HepG2 (cell line): ENCODE data around the gene GPR155. TPM values are rescaled to one million over a fixed set of nuclear protein-coding genes. Genes with fewer than 3 reads are reported as not detected.

Experiments
- ATAC-seq: fragments of 200-7000 bp; cut with Tn5 transposase; 3 replicates; pipeline ENCODE4 v1.9.1; 2020; ENCODE audit warnings: mild to moderate bottlenecking, moderate library complexity
- BruUV-seq: library from RNA; stranded (reverse); fragments of 400-500 nt; replicated peaks from 2 replicates; lab custom pipeline; 2021; lab: Mats Ljungman, UMichigan
- CTCF ChIA-PET: fragments of 300-600 bp; formaldehyde crosslinking; extraction: SDS; loops from one replicate; lab custom pipeline; 2021; ENCODE audit warnings: low total read pairs, inconsistent platforms, low intra/inter-chr PET ratio; lab: Yijun Ruan, JAX
- POLR2A ChIA-PET: fragments of 350-600 bp; sonication (Branson Sonifier 250); formaldehyde crosslinking; loops from one replicate; lab custom pipeline; 2020; ENCODE audit warnings: antibody characterized with exemption, inconsistent platforms; lab: Yijun Ruan, JAX
- DNase-seq: peaks from one replicate; pipeline ENCODE4 v3.0.0-alpha.2; 2015; ENCODE audit warnings: low spot score
- FAIRE-seq: peaks from 3 replicates; lab custom pipeline; 2011; peaks lifted over from hg19 to GRCh38; lab: Jason Lieb, UNC
- H2AFZ ChIP-seq: one replicate; pipeline ENCODE4 v1.6.1; 2011; ENCODE audit warnings: low read length, inconsistent platforms
- H3K27ac ChIP-seq: fragments of 300-600 bp; 3 replicates; pipeline ENCODE4 v1.8.0; 2011; ENCODE audit warnings: mixed run types, mild to moderate bottlenecking, mixed read lengths, low read length, inconsistent platforms; ENCODE audit not compliant: insufficient read depth; ENCODE audit errors: extremely low read length
- H3K27me3 ChIP-seq, 2 experiments: fragments of 200-600 bp in 1 of 2; 2 replicates in 1 of 2; 3 replicates in 1 of 2; pipeline versions ENCODE4 v1.6.0 to v1.8.0; 2011; ENCODE audit warnings: low read length in 2 of 2, mild to moderate bottlenecking in 2 of 2, moderate library complexity in 2 of 2, inconsistent platforms in 1 of 2; ENCODE audit not compliant: insufficient read depth in 2 of 2, control insufficient read depth in 1 of 2
- H3K36me3 ChIP-seq, 2 experiments: fragments of 200-600 bp in 1 of 2; replicated peaks in 1 of 2; 2 replicates in 1 of 2; 3 replicates in 1 of 2; pipeline versions ENCODE4 v1.5.1 to v1.8.0; 2011; ENCODE audit warnings: low read length in 2 of 2, inconsistent platforms in 1 of 2; ENCODE audit not compliant: insufficient read depth in 2 of 2, control insufficient read depth in 1 of 2
- H3K4me1 ChIP-seq: 2 replicates; pipeline ENCODE4 v1.5.1; 2012; ENCODE audit warnings: low read length, inconsistent platforms; ENCODE audit not compliant: insufficient read depth
- H3K4me2 ChIP-seq: 2 replicates; pipeline ENCODE4 v1.6.0; 2011; ENCODE audit warnings: low read depth, low read length, inconsistent platforms
- H3K4me3 ChIP-seq, 3 experiments: fragments of 200-600 bp in 1 of 3; sonication (generic), shearing (Covaris generic) in 1 of 3; replicated peaks in 1 of 3; 2 replicates each; pipeline ENCODE4 v1.5.1; 2011 to 2016; ENCODE audit warnings: low read length in 3 of 3, inconsistent platforms in 2 of 3, low read depth in 2 of 3, mild to moderate bottlenecking in 2 of 3, control low read depth in 1 of 3, mixed read lengths in 1 of 3; ENCODE audit not compliant: insufficient read depth in 1 of 3
- H3K79me2 ChIP-seq: one replicate; pipeline ENCODE4 v1.6.1; 2011; ENCODE audit warnings: low read length, inconsistent platforms; ENCODE audit not compliant: insufficient read depth
- H3K9ac ChIP-seq: 2 replicates; pipeline ENCODE4 v1.6.0; 2011; ENCODE audit warnings: mild to moderate bottlenecking, low read depth, low read length, inconsistent platforms; ENCODE audit not compliant: insufficient read depth
- H3K9me3 ChIP-seq: 2 replicates; pipeline ENCODE4 v1.5.1; 2012; ENCODE audit warnings: mild to moderate bottlenecking, low read length
- H4K20me1 ChIP-seq: 2 replicates; pipeline ENCODE4 v1.6.0; 2011; ENCODE audit warnings: inconsistent platforms, mild to moderate bottlenecking, low read length, moderate library complexity; ENCODE audit not compliant: insufficient read depth
- BHLHE40 ChIP-seq: IDR thresholded peaks from 2 replicates; pipeline ENCODE4 v1.6.1; 2011; ENCODE audit warnings: low read length, improper control_type of control experiment
- CREB1 ChIP-seq, 2 experiments: fragments of 450-650 bp in 1 of 2; IDR thresholded peaks; 2 replicates each; pipeline ENCODE4 v1.6.1; 2016 to 2017; ENCODE audit warnings: control low read depth in 1 of 2, mild to moderate bottlenecking in 1 of 2, missing compliant biosample characterization in 1 of 2, missing genetic modification characterization in 1 of 2
- KAT8 ChIP-seq: IDR thresholded peaks from 2 replicates; pipeline ENCODE4 v1.6.1; 2016; ENCODE audit warnings: missing genetic modification reagents, missing compliant biosample characterization
- NFIB ChIP-seq: sonication (generic); formaldehyde crosslinking; IDR thresholded peaks from 2 replicates; pipeline ENCODE4 v1.9.0; 2021; ENCODE audit warnings: missing genetic modification reagents, mild to moderate bottlenecking, borderline replicate concordance
- RFX5 ChIP-seq: IDR thresholded peaks from 2 replicates; pipeline ENCODE4 v1.6.1; 2011; ENCODE audit warnings: low read depth, low read length, improper control_type of control experiment
- STAT5B ChIP-seq: sonication (generic); formaldehyde crosslinking; IDR thresholded peaks from 2 replicates; pipeline ENCODE4 v1.4.0; 2020; ENCODE audit warnings: missing genetic modification reagents
- TCF7L2 ChIP-seq: IDR thresholded peaks from 2 replicates; pipeline ENCODE4 v1.6.1; 2011; ENCODE audit warnings: mild to moderate bottlenecking, low read depth, low read length, moderate library complexity
- TRAFD1 ChIP-seq: sonication (generic); formaldehyde crosslinking; IDR thresholded peaks from 2 replicates; pipeline ENCODE4 v1.5.1; 2020; ENCODE audit warnings: missing genetic modification reagents, mild to moderate bottlenecking, borderline replicate concordance
- ZC3H4 ChIP-seq: sonication (generic); formaldehyde crosslinking; IDR thresholded peaks from 2 replicates; pipeline ENCODE4 v1.4.0; 2020; ENCODE audit warnings: missing genetic modification reagents, borderline replicate concordance
- ZFAT ChIP-seq: sonication (generic); formaldehyde crosslinking; conservative IDR thresholded peaks from 2 replicates; pipeline ENCODE4 v1.8.1; 2023; ENCODE audit warnings: missing genetic modification reagents, inconsistent platforms
- ZNF451 ChIP-seq: sonication (generic); formaldehyde crosslinking; IDR thresholded peaks from 2 replicates; pipeline ENCODE4 v1.5.0; 2020; ENCODE audit warnings: mild to moderate bottlenecking, missing genetic modification reagents
- ZNF501 ChIP-seq: sonication (generic); formaldehyde crosslinking; IDR thresholded peaks from 2 replicates; pipeline ENCODE4 v1.5.1; 2020; ENCODE audit warnings: mild to moderate bottlenecking, moderate library complexity, missing genetic modification reagents
- ZNF784 ChIP-seq: sonication (generic); formaldehyde crosslinking; IDR thresholded peaks from 2 replicates; pipeline ENCODE4 v1.5.1; 2020; ENCODE audit warnings: missing genetic modification reagents, mild to moderate bottlenecking, borderline replicate concordance
- WGBS: methylation state at CpG from one replicate; pipeline ENCODE4 v1.1.6; 2017; ENCODE audit warnings: low lambda C conversion rate; 5-methylcytosine and 5-hydroxymethylcytosine counted together
- in situ Hi-C: cut with HindIII; loops from 2 replicates; pipeline ENCODE4 v1.10.0; 2017; ENCODE audit warnings: low pct_unique_long_range_greater_than_20kb; ENCODE audit not compliant: extremely low pct_ligation_motif_present
- intact Hi-C: fragments of 100-400 bp; cut with micrococcal nuclease; formaldehyde crosslinking; loops from one replicate; pipeline ENCODE4 v1.10.0; 2022; ENCODE audit not compliant: unreplicated experiment
- polyA plus RNA-seq, 8 experiments: library from polyadenylated mRNA; depleted of rRNA in 3 of 8; stranded (reverse) in 7 of 8; unstranded in 1 of 8; fragments of >200 nt; fragmentation: Illumina TruSeq in 4 of 8; extraction: Trizol in 4 of 8; gene quantifications; 2 replicates each; pipeline versions ENCODE4 v1.2.1 to v1.2.3, GENCODE V29; 2011 to 2016; ENCODE audit warnings: low read depth in 4 of 8, missing spikeins in 1 of 8, mixed read lengths in 1 of 8; ENCODE audit not compliant: insufficient read depth in 1 of 8
- total RNA-seq, 5 experiments: library from RNA; depleted of rRNA; stranded (reverse); fragments of >200 nt; fragmentation: Illumina TruSeq; extraction: Trizol; gene quantifications; 2 replicates each; pipeline ENCODE4 v1.2.3, GENCODE V29; 2016; ENCODE audit warnings: low read depth in 1 of 5
- TF ChIP-seq, protein P1 (sequence below): sonication (generic); formaldehyde crosslinking; IDR thresholded peaks from 2 replicates; pipeline ENCODE4 v1.4.0; 2020; ENCODE audit warnings: mild to moderate bottlenecking, missing genetic modification reagents

GPR155 gene
- total and polyA plus RNA-seq, 2 of the 13 experiments (the other 11 are each of a cell fraction or from before 2014, with no cell fraction given), result 0.15 to 0.49 TPM

- H3K4me1 ChIP-seq, result peaks cover 26% of the 10 kb centered on the region
- no peaks in the 10 kb centered on the region for H3K36me3 ChIP-seq
- peaks cover 0 to 4% of the 10 kb centered on the region in 2 experiments; a peak in 1 of 5 replicates for H3K27me3 ChIP-seq
- no peak for ATAC-seq
- no peak overlapping the region for H3K27ac ChIP-seq
- FAIRE-seq, result no peak
- intact Hi-C loops (no loop called here), in situ Hi-C loops (no loop called here)
- H2AFZ ChIP-seq, result no peak overlapping the region
- ChIA-PET CTCF (no interaction called here), POLR2A (no interaction called here)
- TF ChIP-seq TCF7L2 (no peak), ZC3H4 (no peak), KAT8 (CRISPR knock-in tag) (no peak), NFIB (no peak), ZNF784 (CRISPR knock-in tag) (no peak), STAT5B (CRISPR knock-in tag) (no peak), TRAFD1 (CRISPR knock-in tag) (no peak), ZFAT (CRISPR knock-in tag) (no peak), ZNF501 (no peak), ZNF451 (CRISPR knock-in tag) (no peak), RFX5 (no peak), BHLHE40 (no peak), CREB1 (IDR thresholded peaks at IDR 0.05) (no peak), CREB1 (CRISPR knock-in tag; IDR thresholded peaks at IDR 0.05) (no peak)
- TF ChIP-seq, protein P1, sequence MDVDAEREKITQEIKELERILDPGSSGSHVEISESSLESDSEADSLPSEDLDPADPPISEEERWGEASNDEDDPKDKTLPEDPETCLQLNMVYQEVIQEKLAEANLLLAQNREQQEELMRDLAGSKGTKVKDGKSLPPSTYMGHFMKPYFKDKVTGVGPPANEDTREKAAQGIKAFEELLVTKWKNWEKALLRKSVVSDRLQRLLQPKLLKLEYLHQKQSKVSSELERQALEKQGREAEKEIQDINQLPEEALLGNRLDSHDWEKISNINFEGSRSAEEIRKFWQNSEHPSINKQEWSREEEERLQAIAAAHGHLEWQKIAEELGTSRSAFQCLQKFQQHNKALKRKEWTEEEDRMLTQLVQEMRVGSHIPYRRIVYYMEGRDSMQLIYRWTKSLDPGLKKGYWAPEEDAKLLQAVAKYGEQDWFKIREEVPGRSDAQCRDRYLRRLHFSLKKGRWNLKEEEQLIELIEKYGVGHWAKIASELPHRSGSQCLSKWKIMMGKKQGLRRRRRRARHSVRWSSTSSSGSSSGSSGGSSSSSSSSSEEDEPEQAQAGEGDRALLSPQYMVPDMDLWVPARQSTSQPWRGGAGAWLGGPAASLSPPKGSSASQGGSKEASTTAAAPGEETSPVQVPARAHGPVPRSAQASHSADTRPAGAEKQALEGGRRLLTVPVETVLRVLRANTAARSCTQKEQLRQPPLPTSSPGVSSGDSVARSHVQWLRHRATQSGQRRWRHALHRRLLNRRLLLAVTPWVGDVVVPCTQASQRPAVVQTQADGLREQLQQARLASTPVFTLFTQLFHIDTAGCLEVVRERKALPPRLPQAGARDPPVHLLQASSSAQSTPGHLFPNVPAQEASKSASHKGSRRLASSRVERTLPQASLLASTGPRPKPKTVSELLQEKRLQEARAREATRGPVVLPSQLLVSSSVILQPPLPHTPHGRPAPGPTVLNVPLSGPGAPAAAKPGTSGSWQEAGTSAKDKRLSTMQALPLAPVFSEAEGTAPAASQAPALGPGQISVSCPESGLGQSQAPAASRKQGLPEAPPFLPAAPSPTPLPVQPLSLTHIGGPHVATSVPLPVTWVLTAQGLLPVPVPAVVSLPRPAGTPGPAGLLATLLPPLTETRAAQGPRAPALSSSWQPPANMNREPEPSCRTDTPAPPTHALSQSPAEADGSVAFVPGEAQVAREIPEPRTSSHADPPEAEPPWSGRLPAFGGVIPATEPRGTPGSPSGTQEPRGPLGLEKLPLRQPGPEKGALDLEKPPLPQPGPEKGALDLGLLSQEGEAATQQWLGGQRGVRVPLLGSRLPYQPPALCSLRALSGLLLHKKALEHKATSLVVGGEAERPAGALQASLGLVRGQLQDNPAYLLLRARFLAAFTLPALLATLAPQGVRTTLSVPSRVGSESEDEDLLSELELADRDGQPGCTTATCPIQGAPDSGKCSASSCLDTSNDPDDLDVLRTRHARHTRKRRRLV, result no peak
- H4K20me1 ChIP-seq, result no peaks in the 10 kb centered on the region; the same call in 1 of the 2 replicates
- WGBS, result 90% methylated on average over 3 of the region's 3 CpGs
- no peaks in the 10 kb centered on the region for H3K9me3 ChIP-seq
- no peak overlapping the region for H3K9ac ChIP-seq
- BruUV-seq, result no TSS peak
- no peak for DNase-seq
- H3K4me3 ChIP-seq, result no peak overlapping the region
- H3K4me2 ChIP-seq, result no peak overlapping the region
- H3K79me2 ChIP-seq, result peaks cover 27% of the 10 kb centered on the region
These were observed 89.1 kb downstream of the GPR155 start for GRCh38 chr2:174397773-174398172.
